CD4-positive, alpha-beta T cell treated with Interleukin-17A for 1 hour (primary cell): ENCODE data around the gene RAD52.

Experiments used
- DNase-seq: peaks from one replicate; pipeline ENCODE4 v3.0.0-alpha.2; 2020

The RAD52 gene

DNA sequence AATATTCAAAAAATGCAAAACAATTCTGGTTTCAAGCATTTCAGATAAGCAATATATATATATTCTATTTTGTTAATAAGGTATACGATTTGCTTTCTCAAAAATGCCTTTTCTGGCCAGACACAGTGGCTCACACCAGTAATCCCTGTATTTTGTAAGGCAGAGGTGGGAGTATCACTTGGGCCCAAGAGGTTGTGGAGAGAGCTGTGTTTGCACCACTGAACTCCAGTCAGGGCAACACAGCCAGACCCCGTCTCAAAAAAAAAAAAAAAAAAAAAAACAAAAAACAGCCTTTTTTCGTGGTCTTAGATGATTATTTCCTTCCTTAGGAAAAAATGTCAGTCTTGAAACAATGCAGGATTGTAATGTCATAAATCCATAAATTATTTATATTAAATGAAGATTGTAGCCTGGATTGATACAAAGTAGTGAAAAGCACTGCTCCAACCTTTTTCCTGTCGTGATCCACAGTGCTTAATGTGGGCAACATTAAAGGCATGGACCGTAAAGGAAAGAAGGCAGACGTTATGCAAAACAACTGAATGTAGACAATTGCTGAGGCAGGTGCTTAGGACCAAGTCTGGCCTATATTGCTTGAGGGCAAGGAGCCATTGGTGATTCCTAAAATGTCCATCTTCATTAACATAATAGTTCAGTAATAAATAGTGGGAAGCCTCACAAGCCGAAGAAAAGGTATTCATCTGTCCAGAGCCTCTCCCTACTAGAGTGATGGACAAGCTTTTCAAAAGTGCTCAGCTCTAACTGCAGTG lies 36.8 kb downstream of the RAD52 start:
- DNase-seq: no peak

DNA sequence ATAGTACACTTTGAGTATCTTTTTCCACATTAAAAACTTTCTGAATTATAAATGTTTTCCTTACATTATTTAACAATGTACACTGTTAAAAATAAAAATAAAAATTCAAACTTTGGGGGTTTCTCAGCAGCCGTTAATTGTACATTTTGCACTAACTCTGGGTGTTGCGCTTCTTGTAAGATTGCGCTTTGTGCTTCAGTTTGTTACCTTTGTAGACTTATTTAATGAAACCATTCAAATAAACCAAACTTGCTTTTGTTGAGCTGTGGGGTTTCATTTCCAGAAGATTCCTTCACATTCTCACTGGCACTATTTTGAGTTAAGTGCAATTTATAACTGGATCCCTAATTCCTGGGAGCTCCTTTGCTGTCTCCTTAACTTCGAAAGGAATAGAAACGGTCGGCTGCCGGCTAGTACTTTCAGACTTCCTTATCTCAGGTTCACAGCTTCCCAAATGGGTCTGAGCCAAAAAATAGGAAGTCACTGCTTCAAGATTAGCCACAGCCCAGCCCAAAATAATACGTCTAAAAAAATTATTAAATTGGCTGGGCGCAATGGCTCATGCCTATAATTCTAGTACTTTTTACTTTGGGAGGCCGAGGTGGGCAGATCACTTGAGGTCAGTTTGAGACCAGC lies 38.2 kb downstream of the RAD52 start:
- DNase-seq: no peak

DNA sequence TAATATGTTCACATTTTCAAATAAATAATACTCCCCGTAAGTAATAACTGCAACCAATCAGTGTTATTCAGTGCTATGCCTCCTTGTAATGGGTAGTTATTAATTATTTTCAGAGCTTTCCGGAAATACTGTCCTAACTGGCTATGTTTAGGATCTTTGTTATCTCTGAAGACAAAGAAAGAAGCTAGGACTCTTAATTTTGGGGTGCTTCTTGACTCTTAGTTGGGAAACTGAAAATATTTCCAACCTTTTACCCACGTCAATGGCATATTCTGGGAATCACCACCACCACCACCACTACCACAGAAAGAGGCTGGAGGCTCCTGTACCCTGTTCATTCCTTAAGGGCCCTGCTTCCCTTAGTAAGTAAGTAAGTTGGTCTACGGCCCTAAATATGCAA lies 39.1 kb downstream of the RAD52 start:
- no peak for DNase-seq

DNA sequence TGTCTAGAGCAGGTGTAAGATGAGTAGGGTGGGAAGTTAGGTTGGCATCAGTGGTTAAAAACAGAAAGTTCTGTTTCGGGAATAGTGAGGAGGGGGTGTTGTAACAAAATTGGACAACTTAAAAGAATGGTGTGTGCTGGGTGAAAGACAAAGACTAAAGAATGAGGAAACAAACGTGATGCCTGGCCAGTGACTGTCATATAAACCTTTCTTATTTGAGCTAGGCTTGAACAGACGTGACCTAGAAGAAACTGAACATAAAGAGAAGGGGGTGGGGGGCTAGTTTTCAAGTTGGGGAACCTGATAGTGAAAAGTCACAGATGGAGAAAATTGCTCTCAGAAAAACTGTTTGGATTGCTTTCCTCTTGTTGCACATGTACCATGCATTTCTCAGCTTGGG lies 39.6 kb downstream of the RAD52 start:
- no peak for DNase-seq

DNA sequence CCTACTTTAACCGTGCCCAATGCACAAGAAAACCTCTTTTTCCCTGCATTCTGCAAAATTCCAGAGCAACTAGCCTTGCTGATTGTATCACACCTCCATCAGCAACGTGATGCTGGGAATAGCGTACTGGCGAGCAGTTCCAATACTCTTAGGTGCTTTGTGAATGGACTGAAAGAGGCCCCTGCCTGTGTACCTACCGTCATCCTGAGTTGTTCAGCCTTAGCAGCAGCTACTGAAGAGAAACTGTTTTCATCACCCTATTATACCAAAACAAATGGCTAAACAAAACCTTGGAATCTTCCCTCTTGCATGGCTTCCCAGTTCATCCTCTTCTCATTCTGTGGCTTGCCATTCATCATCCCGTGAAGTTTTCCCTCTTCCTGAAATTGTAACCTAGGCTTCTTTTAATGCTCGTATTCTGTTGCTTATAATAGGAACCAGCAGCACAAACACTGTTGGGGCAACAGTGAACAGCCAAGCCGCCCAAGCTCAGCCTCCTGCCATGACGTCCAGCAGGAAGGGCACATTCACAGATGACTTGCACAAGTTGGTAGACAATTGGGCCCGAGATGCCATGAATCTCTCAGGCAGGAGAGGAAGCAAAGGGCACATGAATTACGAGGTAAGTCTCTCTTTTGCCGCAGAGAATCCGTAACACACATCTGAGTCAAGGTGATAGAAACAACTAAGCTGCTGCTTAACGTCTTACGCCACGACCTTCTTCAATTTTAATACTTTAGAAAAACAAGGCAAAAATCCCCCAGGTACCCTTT lies 41.9 kb downstream of the RAD52 start:
- no peak for DNase-seq

DNA sequence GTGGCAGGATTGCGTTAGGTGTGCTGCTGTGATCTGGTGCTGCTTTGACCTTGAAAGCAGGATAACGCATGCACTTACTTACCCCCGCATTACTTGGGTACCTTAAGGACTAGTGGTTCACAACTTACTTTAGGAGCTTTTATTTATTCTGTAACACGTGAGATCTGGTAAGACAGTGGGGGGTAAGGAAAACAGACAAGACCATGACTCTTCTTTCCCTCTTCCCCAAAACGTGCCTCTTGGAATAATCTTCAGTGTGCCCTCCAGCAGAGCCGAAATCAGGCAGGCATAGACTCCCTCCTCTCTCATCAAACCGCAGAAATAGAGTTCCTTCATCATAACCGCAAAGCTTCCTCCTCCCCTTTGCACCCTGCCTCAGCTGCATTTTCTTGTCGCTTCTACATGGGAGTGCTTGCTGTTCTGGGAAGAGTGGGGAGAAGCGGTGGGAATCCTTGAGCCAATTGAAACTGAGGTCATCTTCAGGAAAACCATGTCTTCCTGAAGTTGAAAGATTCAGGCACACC lies 43.4 kb downstream of the RAD52 start:
- DNase-seq: no peak

DNA sequence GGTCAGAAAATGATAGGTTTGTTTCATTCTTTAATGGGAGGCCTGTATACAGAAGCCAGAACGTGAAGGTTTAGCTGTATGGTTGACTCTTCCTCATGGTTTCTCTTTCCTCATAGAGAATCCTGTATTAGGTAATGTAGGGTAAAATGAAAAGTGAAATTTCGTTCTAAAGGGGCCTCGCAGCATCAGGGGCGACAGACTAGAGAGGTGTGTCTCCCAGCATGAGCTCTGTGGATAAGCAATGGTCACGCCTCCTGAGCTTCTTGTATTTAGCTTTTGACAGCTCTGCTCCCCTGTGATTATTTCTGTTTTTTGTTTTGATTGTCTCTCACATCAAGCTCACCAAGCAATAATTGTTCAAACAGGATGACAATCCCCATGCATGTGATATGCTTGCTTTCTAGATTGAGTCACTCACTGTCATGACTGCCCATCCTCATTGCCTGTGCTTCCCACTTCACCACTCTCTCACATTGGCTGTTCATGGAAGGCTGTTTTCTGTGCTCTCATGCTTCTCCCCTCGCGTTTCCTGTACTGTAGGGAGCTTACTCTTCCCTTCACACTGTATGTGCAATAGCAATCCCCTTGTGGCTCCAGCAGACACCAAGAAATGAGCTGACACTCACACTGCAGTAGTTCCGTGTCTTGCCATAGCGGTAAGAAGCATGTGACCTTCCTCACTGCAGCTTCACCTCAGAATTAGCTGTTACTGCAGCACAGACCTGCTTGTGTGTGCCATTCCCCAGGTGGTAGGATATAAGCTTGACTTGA lies 44.0 kb downstream of the RAD52 start:
- no peak for DNase-seq

DNA sequence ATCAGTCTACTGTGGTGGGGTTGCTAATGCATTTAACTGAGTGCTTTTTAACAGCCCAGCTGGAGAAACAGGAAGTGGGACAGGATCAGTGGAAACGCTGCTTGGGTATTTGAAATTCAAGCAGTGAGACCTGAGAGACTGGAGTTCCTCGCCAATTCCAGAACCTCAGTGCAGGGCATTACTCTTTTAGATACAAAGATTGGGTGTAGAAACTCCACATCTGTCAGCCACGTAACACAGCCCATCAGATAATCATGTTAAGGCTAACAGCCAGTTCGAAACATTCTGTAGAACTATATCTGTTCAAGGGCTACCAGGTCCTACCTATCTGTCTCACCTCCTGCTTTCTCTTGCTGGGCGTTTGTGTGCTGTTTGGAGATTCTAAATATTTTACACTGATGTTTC lies 45.5 kb downstream of the RAD52 start:
- no peak for DNase-seq

DNA sequence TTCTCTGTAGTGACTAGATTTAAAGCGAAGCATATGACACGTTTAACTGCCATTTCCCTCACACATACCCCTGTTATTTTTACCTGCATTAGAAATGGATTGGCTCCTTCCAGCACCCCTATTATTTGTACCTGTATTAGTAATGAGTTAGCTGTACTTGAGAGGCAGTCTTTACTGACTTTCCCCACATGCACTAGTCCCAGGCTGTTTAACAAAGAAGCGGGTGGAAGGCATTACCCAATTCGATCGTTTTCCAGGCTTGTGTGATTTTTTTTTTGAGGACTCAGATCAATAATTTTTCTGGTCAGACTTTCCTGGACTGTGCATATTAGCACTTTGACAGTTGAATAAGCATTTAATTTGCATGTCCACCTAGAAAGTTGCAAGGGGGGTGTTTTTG lies 46.4 kb downstream of the RAD52 start:
- DNase-seq: no peak

DNA sequence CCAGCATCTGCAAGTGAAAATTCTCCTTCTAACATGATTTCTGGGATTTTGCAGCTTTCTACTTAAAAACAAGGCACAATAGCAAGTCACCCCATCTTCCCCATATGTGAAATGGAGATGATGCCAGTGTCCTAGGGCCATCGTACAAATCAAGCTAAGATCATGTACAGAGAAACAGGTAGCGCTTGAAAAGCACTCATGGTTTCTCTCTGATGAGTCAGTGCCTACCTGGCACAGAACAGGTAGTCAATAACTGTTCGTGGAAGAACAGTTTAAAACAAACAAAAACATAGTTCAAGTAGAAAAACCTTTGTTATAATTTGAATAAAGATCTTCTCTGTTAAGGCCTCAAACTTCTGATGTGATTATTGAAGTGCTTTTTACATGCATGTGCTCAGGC lies 46.9 kb downstream of the RAD52 start:
- no peak for DNase-seq

DNA sequence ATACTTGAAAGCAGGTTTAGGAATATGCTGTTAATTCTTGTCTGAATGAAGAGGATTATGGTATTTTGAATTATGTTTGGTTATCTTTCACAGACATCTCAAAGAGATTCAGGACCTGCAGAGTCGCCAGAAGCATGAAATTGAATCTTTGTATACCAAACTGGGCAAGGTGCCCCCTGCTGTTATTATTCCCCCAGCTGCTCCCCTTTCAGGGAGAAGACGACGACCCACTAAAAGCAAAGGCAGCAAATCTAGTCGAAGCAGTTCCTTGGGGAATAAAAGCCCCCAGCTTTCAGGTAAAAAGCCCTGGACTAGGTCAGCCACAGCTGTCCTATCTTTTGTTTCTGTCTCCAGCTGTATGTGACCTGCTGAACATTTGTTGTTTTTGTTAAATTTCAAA lies 52.1 kb downstream of the RAD52 start:
- no peak for DNase-seq

DNA sequence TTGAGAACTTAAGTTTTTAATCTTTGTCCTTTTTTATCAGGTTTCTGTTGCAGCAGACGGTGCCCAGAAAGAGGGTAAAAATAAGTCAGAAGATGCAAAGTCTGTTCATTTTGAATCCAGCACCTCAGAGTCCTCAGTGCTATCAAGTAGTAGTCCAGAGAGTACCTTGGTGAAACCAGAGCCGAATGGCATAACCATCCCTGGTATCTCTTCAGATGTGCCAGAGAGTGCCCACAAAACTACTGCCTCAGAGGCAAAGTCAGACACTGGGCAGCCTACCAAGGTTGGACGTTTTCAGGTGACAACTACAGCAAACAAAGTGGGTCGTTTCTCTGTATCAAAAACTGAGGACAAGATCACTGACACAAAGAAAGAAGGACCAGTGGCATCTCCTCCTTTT lies 53.5 kb downstream of the RAD52 start:
- no peak for DNase-seq

DNA sequence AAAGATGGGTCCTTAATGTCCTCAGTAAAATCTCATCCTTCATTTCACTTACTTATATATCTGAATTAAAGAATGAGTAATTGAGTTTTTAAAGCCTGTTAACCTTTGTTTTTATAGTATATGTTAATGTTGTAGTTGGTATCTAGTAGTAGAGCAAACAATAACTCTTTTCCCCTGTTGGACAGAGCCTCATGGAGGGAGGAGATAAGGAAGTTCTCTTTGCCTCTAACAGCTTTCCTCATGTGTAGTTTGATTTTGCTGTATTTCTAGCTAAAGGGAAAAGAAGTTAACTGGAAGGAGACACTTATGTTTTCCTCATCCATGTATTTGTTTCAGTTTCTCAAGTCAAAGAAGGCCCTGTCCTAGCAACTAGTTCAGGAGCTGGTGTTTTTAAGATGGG lies 55.3 kb downstream of the RAD52 start:
- DNase-seq: no peak

DNA sequence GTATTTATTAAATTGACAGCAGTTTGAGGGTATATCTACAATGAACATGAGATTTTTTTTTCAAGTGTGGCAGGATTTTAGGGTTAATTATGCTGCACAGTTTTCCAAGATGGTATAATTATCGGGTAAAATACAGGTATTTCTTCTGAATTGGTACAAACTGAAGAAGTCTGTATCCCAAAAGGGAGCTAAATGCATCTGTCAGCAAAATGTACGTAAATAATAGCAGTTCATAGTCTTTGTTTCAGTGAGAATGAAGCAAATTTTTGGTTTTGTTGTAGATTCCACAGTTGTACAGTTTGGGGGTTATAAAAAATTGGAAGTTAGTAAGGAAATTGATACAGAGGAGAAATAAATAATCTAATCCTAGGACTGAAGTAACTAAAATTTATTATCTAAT lies 63.3 kb downstream of the RAD52 start:
- DNase-seq: no peak

DNA sequence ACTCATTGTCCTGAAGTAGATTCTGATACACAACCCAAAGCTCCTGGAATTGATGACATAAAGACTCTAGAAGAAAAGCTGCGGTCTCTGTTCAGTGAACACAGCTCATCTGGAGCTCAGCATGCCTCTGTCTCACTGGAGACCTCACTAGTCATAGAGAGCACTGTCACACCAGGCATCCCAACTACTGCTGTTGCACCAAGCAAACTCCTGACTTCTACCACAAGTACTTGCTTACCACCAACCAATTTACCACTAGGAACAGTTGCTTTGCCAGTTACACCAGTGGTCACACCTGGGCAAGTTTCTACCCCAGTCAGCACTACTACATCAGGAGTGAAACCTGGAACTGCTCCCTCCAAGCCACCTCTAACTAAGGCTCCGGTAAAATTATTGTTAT lies 63.8 kb downstream of the RAD52 start:
- DNase-seq: no peak

DNA sequence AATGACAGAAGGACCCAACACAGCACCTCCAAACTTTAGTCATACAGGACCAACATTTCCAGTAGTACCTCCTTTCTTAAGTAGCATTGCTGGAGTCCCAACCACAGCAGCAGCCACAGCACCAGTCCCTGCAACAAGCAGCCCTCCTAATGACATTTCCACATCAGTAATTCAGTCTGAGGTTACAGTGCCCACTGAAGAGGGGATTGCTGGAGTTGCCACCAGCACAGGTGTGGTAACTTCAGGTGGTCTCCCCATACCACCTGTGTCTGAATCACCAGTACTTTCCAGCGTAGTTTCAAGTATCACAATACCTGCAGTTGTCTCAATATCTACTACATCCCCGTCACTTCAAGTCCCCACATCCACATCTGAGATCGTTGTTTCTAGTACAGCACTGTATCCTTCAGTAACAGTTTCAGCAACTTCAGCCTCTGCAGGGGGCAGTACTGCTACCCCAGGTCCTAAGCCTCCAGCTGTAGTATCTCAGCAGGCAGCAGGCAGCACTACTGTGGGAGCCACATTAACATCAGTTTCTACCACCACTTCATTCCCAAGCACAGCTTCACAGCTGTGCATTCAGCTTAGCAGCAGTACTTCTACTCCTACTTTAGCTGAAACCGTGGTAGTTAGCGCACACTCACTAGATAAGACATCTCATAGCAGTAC lies 64.6 kb downstream of the RAD52 start:
- DNase-seq: no peak

DNA sequence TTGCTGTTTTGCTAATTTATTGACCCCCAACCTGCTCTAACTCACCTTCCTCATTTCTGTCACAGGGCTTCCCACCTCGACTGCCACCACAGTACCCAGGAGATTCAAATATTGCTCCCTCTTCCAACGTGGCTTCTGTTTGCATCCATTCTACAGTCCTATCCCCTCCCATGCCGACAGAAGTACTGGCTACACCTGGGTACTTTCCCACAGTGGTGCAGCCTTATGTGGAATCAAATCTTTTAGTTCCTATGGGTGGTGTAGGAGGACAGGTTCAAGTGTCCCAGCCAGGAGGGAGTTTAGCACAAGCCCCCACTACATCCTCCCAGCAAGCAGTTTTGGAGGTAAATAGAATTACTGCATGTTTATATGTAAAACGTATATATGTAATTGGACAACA lies 68.8 kb downstream of the RAD52 start:
- DNase-seq: no peak

DNA sequence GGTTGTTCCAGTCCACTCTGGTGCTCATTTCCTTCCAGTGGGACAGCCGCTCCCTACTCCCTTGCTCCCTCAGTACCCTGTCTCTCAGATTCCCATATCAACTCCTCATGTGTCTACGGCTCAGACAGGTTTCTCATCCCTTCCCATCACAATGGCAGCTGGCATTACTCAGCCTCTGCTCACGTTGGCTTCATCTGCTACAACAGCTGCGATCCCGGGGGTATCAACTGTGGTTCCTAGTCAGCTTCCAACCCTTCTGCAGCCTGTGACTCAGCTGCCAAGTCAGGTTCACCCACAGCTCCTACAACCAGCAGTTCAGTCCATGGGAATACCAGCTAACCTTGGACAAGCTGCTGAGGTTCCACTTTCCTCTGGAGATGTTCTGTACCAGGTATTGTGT lies 69.9 kb downstream of the RAD52 start:
- no peak for DNase-seq

DNA sequence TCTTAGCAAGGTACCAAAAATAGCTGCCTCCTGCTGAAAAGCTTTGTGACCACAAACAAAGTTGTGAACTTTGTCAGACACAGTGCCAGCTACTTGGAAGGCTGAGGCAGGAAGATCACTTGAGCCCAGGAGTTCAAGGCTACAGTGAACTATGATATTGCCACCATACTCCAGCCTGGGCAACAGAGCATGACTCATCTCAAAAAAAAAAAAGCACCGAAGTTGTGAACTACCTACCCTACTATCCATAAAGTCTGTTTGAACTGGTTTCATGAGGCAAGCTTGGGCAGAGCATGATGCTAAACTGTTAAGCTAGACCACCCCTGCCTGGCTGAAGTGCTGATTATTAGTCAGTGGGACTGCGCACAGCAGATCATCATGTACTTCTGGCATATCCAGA lies 75.5 kb downstream of the RAD52 start:
- DNase-seq: no peak

DNA sequence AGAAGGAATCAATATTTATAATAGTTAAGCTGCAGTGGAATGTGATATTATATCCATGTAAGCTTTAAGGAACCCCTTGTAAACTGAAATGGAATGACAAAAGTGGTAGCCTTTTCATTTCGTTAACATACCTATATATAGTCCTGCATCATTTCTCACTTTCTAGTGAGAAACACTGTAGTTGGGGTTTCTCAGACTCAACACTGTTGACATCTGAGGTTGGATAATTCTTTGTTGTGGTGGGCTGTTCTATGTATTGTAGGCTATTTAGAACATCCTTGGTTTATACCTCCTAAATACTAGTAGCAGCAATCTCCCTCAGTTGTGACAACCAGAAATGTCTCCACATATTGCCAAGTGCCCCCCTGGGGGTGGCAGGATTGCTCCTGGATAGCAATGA lies 79.1 kb downstream of the RAD52 start:
- DNase-seq: peak; percentile 34

DNA sequence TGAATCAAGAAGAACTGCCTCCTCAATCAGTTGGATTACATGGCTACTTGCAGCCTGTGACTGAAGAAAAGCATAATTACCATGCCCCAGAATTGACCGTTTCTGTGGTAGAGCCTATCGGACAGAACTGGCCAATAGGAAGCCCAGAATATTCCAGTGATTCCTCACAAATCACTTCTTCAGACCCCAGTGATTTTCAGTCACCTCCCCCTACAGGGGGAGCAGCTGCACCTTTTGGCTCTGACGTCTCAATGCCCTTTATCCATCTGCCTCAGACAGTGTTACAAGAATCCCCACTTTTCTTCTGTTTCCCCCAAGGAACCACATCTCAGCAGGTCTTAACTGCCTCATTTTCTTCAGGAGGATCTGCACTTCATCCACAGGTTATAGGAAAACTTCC lies 80.8 kb downstream of the RAD52 start:
- DNase-seq: no peak

DNA sequence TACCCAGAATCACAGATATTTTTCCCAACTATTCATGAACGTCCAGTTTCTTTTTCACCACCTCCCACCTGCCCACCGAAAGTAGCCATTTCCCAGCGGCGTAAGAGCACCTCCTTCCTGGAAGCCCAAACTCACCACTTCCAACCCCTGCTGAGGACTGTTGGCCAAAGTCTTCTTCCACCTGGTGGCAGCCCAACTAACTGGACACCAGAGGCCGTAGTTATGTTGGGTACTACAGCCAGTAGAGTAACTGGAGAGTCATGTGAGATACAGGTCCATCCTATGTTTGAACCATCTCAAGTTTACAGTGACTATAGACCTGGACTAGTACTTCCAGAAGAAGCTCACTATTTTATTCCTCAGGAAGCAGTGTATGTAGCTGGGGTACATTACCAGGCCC lies 81.6 kb downstream of the RAD52 start:
- DNase-seq: no peak

DNA sequence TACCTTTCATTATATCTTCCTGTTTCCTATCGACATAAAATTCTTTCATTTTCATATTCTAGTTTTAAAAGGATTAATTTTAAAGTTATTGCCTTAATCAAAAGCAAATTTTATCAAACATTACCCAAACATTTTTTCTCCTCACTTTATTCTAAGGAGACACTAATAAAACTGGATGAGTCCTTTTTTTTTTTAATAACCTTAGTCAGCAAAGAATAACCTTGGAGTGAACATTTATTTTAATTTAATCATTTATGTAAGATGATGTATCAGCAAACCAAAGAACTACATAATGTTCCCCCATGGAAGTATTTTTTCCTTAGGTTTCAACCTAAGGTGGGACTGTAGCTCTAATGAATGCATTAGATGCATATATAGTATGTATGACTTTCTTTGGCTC lies 83.9 kb downstream of the RAD52 start:
- no peak for DNase-seq
